Epidermal melanocyte (primary cell): ENCODE results near the gene DSCAML1.

Source experiments
- DNase-seq: peaks from one replicate; pipeline ENCODE4 v3.0.0; 2011; ENCODE audit warnings: low spot score; ENCODE audit not compliant: insufficient read length

Gene DSCAML1

DNA sequence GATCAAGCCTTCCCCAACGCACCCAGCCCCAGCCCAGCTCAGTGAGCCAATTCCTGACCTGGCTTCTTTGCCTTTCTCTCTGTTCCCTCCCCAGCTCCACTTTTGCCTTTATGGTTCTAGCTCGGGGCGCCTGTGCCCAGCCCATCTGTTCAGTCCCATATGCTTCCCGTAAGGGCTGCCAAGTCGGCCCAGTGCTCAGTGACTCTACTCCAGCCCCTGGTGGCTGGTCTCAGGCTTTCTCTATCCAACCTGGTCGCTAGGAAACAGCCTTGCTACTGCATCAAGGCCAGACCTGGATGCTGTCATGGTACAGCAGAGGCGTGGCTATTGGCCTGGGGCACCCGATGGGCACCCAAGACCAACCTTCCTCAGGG lies 178.0 kb downstream of the DSCAML1 start:
- no peak for DNase-seq

DNA sequence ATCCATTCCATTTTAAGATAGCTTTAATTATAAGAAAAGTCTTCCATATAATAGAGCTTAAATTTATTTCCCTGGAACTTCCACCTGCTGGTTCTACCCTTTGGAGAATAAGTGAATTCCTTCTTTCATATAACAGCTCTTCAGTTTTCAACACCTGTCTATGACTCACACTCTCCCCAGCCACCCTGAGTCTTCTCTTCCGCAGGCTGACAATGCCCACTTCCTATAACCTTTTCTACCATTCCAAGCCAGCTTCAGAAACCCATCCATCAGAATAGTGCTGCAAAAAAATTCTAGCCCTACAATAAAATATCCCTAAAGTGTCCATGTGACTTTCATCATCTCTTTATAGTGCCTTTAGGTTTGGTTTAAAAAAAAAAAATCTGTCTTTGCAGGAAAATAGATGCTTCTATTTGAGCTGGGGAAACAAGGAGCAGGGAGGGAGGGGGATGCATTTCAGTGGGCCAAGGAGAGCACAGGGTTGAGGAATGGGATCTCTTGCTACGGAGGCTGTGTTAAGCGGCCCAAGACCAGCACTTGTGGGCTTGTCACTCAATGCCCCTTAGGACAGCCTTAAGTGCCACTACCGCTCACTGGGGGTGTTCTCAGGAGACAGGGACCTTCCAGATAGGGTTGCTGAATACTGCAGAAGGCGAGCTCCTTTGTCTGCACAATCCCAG lies 178.6 kb downstream of the DSCAML1 start:
- DNase-seq, result no peak

DNA sequence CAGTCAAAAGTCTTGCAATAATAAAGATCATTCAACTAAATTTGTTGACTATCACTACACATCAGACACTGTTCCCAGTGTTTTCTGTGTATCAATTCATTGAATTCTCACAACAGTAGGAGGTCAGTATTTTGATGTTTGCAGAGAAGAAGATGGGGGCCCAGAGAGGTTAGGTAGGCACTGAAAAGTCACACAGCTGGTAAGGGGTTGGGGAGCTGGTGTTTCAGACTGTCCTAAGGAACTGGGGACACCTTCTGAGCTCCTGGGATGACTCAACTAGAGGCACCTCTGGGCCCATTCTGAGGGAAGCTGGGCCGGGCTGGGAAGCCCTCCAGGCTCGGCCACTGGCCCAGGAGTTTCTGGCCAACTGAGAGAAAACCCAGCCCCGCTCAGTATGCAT lies 180.0 kb downstream of the DSCAML1 start:
- DNase-seq, result no peak

DNA sequence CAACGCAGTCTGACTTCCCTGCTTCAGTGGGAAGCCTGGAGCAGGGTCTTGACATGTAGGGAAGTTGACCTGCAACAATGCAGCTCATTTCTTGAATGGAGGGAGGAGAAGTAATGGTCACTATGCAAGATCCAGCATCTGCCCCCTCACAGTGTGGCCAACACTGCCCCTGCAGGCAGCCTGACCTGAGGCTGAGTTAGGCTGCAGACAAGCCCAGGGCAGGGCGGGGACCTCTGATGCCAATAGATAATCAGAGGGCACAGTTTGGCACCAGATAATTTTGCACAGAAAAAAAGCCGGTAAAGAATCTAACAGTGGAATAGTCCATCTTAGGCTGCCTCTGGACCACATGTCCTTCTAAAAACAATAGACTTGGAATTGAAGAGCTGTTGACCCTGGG lies 182.3 kb downstream of the DSCAML1 start:
- DNase-seq, result no peak

DNA sequence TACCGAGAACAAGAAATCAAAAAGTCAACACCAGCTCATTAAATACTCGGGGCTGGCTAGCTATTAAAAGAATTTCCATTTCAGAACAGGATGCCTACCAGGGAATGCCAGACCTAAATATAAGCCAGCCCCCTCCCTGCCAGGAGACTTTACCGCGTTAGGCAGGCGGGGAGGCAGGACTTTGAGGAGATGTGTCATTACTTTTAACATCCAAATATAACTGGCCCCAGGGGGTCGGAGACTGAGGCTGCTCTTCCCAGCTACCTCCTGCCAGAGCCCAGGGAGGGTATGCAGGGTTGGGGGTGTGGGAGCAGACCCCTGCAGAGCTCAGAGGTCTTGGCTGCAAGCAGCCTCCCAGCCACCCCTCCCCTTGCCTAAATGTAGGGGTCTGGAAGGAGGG lies 183.5 kb downstream of the DSCAML1 start:
- no peak for DNase-seq

DNA sequence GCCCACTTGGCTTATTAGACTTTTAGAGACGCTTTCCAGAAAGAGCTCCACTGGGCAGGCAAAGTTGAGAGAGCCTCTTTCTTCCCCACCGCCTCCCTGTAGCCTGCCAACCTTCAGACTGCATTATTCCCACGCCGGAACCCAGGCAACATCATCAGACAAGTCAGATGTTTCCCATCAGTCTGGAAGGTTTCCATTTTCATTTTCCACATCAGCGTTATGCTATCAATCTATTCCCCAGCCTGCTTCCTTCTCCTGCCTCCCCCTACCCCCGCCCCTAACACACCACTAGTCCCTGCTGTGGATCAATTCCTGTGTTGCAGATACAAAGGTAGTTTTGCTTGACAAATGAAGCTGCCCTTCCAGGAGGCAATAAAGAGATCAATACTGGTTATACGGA lies 184.8 kb downstream of the DSCAML1 start:
- DNase-seq, result no peak

DNA sequence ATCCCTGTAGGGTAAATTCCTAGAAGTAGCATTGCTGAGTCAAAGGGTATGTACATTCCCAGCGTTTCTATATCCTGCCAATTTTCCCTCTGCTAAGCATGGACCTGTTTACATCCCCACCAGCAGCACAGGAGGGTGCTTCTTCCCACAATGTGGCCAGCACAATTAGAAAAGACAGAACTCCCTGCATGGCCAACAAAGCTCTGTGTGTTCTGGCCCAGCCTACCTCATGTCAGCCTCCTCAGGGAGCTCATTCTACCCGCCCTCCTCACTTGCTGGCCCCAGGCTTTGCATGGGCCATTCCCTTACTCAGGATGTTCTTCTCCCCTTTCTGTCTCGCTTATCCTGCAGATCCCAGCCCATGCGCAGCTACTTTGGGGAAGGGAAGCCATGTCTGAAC lies 186.1 kb downstream of the DSCAML1 start:
- DNase-seq, result no peak

DNA sequence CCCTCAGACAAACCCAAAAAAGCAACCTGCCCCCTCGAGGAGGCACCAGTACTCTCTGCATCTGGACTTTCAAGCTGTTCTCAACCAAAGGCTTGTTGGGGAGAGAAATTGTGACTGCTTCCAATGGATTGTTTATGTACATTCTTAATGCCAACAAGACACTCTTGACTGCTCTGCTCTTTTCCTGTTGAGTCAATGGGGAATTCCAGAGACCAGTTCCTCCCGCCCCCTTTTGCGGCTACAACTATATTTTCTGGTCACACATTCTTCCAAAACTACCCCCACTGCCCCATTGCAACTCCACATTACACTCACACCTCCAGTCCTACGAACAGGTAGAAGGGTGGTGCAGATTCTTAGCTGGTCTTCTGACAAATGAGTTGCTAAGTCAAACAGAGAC lies 187.0 kb downstream of the DSCAML1 start:
- no peak for DNase-seq

DNA sequence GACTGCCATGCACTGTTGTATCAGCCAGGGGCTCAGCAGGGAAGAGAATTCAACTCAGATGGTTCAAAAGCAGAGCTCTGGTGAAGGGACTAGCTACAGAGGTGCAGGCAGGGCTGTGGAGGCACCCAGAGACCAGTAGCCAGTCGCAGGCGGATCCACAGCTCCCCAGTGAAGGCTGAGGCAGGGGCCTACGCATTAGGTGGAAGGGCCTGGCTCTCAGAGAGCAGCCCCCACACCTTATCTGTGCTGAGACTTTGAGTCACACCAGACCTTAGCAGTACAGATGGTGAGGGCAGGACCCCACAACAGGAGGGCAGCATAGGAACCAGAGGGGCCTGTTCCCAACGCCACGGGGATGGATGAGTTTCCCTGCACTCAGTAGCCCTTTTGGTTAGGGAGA lies 189.6 kb downstream of the DSCAML1 start:
- DNase-seq, result no peak

DNA sequence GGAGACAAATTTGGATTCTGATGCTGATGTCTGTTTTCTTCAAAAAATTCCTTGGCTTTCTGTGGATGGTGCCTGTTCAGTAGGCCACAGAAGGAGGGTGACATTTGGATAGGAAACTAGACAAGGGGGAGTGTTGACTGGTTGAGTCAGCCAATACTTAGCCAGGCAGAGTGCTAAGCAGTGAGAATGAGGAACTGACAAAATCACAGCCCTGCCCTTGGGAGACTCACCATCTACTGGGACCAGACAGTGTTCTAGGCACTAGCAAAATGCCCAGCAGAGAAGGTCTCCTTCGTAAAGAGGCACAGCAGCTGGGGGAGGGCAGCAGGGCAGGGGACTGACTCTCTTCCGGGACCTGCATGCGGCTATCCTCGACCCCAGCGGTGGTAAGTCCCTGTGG lies 190.2 kb downstream of the DSCAML1 start:
- no peak for DNase-seq

DNA sequence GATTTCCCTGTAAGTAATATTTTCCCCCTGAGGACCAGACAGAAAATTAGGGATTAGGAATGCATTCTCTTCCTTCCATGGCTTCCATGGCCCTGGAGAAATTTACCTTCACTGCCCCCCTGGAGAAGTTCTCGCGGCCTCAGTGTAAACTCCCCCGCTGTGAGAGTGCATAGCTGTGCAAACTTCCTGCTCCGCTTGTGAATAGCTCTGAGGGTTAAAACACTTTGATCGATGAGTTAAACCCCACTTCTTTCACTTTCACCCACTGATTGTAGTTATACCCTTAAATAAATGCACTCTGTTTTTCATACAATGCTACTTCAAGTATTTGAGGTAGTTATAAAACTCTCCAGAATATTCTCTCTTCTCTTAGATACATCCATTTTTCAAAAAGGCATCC lies 190.8 kb downstream of the DSCAML1 start:
- DNase-seq, result no peak

DNA sequence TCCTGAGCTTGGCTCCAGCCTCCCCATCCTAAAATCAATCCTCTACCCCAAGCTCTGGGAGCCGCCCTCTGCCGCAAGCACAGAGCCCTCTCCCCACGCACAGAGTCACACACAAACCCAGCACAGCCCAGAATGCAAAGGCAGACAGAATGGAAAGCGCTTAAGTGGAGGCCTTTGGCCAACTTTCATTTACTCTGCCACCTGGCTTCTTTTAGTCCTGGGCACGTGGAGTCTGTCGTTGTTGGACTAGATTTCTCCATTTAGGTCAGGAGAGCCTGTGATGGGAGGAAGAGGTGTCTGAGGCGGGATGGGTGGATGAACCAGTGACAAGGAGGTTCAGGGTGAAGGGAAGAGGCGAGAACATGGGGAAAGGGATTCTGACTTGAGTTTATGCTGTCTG lies 191.7 kb downstream of the DSCAML1 start:
- DNase-seq, result no peak

DNA sequence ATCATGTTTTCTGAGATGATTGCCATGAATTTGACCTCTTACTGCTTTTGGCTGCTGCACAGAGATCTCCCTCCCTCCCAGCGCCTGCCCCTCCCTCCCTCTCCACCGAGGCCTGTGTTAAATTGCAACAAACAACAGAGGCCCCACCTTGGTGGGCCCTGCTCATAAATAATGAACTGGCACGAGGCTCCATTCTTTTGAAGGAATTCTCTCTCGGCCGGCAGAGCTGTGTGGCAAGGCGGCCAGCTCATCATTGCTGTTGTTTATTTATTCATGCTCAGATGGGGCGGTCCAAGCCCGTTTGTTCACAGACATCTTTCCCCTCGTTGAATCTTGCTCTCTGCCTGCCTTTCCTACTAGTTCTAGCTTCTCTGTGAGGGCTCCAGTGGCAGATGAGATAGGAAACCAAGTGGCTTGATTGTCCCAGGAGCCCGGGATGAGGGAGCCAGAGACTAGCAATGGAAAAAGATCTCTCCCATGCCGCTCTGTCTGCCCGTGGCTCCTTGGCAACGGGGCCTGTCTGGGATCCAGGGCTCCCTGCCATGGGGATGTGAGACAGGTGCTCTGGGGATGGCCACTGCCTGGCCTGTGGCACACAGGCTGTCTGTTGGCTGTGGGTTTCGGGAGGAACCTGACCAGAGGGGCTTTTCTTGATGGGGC lies 192.6 kb downstream of the DSCAML1 start:
- no peak for DNase-seq

DNA sequence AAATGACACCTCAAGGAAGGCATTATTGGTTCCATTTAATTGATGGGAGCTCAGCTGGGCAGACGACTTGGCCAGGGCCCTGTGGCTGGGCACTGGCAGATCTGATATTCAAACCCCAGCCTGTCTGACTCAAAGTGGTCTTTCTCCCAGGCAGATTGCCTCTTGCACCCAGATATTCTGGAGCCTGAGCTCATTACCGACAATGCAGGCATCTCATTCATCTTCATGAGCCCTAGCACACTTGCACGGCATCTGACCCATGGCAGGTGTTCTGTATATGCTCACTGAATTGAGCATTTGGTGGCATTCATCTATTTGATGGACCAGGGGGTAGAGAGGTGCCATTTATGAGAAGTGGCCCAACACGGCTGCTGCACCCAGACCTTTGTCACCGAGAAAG lies 193.1 kb downstream of the DSCAML1 start:
- DNase-seq, result no peak

DNA sequence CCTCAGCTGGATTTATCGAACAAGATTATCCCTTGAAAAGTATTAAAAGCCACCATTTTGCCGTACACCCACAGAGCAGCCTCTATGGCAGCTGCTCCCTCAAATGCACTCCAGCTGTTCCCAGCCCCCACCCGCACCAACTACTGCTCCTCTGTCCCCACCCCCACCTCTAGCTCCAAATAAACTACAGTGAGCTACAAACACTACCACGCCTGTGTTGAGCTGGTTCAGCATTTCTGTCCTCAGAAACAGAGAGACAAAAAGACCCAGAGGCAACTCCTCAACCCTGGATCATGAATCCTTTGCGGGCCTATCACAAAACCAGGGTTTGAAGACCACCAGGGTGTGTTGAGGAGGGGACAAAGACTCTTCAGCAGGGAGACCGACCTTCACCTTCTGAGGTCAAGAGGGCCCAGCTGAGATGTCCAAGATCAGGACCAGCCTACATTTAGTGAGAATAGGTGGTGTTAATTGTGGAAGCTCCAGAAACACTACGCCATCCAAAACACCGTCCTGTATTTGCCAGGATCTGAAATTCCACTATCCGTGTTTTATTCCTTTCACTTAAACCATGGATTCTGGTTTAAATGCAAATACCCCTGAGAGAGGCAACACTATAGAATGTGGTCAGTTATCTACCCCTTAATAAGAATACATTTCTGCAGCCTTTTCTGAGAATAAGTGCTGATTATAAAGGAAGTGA lies 195.9 kb downstream of the DSCAML1 start:
- no peak for DNase-seq

DNA sequence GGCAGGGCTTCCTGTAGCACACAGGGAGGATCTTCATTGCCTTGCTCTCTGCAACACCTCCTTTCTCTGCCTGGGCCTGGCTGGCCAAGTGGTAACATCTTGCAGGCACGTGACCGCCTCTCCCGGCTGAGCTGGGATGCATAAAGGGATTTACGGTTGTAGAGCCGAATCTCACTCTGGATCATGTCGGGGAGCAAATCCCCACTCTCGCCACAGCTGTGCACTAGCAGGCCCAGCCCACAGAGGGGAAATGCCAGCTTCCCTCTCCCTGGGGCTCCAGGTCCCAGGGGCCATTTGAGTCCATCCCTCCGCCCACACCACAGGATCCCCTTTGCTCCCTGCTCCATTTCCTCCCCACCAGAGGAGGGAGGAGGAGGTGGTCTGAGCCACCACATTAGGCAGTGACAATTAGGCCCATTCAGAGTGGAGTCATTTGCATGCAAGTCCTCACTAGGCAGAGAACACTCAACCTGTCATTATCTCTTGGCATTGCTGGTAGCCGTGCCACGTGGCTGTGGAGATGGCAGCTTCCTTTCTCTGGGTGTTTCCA lies 196.7 kb downstream of the DSCAML1 start:
- DNase-seq, result no peak

DNA sequence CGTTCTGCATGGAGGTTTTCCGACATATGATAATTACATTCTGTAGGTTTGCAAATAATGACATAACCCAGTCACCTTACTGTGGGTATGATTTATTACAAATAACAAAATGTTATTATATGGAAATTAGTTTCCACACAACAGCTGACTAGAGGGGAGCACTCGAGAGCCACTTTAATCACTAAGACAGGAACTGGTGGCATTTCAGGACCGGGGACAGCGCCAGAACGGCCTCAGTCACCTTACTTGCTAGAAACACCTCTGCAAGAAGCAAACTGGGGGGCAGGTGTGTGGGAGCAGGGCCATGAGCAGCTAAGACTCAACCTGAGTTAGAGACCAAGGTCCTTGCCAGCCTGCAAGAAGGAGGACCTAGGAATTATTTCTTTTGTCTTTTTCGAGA lies 199.9 kb downstream of the DSCAML1 start:
- DNase-seq, result no peak

DNA sequence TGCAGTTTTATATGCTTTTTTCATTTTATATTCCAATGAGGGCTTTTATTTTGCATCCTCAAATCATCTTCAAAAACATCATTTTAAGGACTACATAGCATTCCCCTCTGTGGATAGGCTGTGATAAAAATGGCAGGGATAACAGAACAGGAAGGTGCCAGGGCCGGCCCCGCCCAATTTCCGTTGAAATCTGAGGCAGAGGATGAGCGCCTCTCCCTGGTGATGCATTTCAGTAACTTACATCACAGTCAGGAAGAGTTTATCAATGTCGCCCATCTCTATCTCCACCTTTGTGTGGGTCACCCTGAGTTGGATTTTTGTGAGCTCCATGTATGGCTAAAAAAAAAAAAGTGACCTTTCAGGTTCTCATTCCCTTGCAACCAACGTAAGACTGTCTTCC lies 201.6 kb downstream of the DSCAML1 start:
- DNase-seq, result no peak

DNA sequence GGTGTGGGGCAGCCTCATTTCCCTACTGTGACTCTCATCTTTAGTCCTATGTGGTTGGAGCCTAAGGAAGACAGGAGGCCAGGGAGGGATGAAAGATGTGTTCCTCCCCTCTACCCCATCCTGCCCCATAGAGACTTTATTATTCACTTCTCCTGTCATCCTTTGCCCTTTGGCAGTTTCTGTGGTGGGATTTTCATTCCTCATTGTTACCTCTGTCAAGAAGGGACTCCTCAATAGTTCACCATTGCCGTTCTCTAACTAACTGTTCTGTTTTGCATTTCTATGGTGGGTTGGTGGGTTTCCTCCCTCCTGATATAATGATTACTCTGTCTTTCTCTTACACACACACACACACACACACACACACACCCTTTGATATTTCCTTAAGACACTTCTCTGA lies 202.3 kb downstream of the DSCAML1 start:
- no peak for DNase-seq

DNA sequence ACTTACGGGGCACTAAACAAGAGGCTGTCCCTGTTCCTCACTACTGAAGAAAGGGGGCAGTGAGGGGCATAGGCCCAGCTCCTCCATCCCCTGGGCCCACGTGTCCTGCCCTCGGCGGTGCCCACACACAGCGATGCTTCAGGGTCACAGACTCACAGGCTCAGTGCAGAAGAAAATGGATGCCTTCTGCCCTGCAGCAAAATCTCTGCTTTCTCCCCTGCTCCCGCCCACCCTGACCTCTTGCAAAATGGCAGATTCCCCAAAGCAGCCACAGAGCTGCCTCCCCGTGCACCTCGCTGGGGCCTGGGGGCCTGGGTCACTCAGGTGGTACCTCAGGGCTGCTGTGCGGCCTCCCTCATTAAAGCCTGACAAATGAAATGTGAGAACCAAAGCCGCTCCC lies 204.0 kb downstream of the DSCAML1 start:
- no peak for DNase-seq

DNA sequence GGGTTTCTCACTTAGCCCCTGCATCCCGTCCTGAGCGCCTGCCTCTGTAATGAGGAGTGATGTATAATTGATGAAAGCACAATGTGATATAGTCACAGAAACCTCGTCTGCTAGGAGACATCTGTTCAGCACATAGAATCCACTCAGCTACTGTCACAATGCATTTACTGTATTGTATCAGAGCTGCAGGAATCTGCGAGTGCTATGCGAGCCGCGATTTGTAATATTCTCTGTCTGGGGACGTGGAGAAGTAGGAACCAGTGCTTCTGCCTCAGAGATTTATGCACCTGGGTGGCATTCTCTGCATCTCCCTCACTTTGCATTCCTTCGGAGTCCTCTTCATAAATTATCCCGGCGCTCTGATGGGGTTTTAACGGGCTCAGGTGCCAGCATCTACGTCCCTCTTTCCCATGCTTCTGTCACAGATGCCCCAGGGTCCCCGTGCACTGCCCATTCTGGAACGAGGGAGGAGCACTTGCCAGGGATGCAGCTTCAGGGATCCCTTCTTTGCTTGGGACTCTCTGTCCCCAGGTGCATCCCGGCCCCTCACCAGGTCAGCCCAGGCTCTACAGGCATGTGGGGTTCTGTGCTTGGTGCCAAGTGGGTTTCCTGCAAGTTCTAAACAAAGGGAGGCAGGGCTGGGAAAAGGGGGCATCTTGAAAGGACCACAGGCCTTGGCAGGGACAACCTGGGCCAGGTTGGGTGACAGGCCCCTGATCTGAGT lies 205.5 kb downstream of the DSCAML1 start:
- no peak for DNase-seq

DNA sequence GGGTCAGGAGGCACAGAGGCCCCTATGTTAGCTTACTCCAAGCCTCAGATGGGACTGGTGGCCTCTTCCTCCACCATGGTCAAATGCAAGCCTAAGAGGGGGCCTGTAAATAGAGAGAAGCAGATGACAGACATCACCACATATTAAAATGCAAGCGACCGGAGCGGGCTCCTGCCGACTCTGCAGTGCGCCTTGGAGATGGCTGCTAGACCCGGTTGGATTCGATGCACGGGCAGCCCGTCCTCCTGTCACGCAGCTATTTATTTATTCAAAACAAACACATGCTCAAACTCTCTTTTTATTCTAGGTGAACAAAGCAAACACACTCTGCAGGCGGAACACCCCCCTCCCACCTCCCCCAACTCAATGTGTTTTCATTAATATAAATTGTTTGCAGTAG lies 208.0 kb downstream of the DSCAML1 start:
- no peak for DNase-seq
